NCI-H82 (cell line): ENCODE results near the gene PIAS1.
"Not testable (repeated sequence)": the region's sequence is repeated elsewhere in the genome, so short reads cannot be mapped to it uniquely, and the experiment has no call there.

Experiments
- DNase-seq: peaks from one replicate; lab custom pipeline; 2025; lab: John Stamatoyannopoulos, UW

PIAS1 gene

DNA sequence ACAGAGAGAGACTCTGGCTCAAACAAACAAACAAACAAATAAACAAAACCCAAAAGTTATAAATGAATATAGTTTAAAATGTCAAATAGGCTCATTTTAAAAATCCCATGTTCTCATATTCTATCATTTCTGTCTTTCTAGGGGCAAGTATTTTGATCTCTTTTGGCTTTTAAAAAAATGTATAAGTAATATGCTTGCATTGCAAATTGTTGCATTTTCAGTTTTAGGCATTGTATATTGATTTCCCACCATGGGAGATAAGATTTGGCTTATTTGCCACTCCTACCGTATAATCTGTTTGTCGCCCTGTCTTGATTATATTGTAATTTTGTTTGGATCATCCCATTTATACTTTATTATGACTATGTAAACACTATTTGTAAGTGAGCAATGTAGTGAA is 70.6 kb downstream of the PIAS1 start:
- DNase-seq, result no peak

DNA sequence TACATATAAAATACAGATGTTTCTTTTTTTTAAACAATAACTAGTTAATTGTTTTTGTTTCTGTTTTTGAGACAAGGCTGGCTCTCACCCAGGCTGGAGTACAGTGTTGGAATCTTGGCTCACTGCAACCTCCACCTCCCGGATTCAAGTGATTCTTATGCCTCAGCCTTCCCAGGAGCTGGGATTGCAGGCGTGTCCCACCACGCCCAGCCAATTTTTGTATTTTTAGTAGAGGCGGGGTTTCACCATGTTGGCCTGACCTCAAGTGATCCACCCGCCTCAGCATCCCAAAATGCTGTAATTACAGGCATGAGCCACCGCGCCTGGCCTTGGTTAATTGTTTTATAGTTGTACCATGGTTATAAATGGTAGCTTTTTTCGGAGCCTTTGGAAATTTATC is 72.3 kb downstream of the PIAS1 start:
- DNase-seq, result no peak

DNA sequence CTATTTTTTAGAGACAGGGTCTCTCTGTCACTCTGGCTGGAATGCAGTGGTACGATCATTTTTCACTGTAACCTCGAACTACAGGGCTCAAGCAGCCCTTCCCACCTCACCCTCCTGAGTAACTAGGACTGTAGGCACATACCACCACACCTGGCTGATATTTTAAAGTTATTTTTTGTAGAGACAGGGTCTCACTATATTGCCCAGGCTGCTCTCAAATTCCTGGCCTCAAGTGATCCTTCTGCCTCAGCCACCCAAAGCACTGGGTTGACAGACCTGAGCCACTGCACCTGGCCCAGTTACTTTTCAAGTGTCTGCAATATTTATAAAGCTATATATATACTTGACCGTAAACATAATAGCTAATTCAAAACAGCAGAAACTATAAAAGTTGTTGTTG is 75.0 kb downstream of the PIAS1 start:
- DNase-seq, result no peak

DNA sequence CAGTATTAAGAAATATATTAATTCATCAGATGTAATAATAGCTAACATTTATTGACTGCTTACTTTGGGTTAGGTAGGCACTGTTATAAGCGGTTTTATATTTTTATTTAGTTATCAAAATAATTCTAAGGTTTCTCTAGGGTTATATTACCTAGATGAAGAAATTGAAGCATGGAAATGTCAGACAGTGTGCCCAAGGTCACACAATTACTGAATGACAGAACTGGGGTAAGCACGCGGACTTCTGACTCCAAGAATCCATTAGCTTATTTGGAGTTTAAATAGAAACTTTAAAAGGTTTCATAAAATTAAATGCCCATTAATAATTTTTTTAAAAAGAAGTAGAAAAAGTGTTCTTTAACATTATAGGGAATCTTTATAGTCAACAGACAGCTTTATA is 76.7 kb downstream of the PIAS1 start:
- DNase-seq, result no peak

DNA sequence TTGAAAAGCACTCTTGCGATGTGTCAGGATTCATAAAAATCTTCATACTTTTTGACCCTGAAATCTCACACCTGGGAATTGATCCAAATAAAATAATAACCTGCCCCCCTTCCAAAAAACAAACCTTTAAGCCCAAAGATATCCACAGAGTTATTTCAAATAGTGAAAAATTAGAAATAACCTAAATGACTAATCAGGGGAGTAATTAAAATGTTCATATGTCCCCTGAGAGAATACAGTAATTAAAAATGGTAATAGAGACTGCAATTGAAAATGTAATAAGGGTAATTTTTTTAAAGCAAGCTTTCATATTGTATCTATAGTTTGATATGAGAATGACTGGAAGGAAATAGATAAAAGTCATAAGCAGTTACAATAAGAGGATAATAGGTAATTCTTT is 83.0 kb downstream of the PIAS1 start:
- DNase-seq, result no peak

DNA sequence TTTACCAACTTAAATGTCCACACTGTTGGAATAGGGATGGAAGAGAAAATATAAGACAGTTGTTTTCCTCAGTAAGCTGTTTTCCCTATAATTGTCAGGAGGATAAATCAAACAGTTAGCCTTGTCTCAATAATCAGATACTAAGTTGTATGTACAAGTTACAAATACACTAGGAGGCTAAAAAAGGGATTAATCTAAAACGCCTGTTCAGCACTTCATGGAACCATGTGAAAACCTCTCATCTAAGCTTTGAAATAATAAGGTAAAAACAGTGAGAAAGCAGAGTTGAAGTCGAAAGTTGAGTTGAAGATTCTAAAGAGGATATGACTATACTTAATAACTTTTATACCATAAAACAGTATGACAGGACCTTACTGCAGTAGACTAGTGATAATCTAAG is 89.0 kb downstream of the PIAS1 start:
- no peak for DNase-seq

DNA sequence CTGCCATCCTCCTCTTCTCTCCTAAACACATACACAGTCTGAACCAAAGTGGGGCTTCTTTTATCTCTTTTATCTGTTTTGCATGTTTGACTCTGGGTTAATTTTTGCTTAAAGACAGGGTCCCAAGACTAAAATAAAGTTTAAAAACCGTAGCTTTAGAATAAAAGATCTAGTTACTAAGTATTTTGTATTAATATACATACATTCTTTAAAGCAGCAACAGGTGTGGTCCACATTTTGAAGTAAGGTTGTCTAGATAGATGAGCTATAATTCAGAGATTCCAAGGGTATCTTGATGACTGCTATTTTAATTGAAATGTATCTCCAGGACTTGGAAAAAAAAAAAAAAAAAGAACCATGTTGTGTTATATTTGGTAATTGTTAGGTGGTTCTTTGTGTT is 89.7 kb downstream of the PIAS1 start:
- no peak for DNase-seq

DNA sequence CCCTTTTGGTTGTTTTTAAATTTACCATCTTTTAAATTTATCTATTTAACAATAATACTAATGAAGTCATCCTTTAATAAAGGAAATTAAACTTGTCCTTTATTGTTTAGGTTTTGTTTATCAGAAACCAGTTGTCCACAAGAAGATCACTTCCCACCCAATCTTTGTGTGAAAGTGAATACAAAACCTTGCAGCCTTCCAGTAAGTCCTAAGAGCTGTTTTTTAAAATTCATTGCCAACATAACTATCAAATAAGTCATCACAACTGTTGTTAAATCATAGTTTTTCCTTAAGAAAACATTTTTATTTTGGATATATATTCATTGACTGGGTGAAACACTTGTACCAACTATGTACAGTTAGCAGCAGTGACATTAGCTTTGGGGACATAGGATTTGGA is 91.6 kb downstream of the PIAS1 start:
- DNase-seq, result no peak

DNA sequence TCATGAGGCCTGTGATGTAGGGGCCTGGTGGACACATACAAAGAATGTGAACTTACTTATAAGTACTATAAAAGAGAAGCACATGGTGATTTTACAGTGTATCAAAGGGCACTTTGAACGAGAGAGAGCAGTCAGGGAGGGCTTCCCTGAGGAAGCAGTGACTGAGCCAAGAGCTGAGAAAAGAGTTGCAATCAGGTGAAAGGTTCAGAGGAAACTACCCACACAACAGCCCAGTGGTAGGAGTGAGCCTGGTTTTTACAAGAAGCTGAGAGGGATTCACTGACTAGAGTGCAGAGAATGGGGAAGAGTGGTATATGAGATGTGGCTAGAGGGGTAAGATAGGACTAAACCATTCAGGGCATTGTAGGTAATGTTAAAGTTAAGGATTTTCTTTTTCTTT is 93.9 kb downstream of the PIAS1 start:
- DNase-seq, result no peak

DNA sequence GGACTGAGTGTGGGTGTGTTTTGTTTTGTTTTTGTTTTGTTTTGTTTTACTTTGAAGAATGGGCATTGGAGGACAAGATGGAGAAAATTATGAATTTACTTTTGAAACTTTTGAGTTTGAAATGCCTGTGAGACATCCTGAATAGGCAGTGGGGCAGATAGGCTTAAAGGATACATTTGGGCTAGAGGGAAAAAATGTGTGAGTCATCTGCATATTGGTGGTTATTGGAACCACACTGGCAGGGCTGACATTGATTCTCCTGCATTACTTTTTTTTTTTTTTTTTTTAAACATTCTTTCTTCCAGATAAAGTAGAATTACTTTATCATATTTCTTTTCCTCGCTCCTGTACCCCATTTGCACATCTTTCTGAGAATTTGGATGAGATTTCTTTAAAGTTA is 94.9 kb downstream of the PIAS1 start:
- DNase-seq, result no peak

DNA sequence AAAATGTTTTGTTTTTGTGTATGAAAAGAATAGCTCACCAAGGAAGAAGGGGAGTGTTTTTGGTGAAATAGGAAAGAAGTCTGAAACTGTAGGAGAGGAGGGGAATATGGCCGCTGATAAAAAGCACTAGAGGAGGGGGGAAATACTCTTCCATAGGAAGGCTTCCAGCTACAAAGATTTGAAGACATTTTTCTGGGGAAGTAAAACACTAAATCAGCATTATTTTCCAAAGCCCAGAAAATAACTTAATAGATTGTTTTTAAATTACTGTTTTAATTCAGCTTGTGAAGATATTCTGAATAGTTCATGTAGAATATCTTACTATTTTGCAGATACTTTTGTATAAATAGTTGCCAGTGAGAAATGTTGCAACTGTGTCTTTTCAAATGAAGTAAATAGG is 96.1 kb downstream of the PIAS1 start:
- no peak for DNase-seq

DNA sequence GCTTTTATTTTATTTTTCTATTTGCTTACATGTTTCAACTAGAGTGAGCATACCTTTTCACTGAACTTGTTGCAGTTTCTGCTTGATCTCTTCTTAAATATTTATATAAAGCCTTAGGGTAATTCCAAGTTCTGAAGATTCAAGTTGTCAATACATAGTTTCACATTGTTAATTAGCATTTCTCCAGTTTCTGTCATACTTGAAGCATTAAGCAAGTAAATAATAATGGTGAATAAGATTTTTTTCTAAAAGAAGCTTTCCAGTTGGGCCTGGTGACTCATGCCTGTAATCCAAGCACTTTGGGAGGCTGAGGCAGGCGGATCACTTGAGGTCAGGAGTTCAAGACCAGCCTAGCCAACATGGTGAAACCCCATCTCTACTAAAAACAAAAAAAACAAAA is 97.2 kb downstream of the PIAS1 start:
- DNase-seq, result no peak

DNA sequence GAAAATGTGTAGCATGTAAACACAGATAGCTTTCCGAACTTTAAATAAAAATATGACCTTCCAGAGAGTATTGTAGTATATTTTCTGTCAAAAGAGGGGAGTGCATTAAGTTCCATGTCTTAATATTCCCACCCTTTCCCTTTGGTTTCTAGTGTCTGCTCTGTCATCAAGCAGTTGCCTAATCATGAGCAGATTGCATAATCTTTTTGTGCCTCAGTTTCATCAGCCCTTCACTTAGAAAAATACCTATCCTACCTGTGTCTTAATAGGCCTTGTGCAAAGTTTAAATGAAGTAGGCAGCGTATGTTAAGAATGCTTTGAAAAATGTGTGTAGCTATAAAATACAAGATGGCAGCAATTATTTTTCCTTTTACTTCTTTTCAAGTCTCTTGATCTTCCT is 98.2 kb downstream of the PIAS1 start:
- DNase-seq, result no peak

DNA sequence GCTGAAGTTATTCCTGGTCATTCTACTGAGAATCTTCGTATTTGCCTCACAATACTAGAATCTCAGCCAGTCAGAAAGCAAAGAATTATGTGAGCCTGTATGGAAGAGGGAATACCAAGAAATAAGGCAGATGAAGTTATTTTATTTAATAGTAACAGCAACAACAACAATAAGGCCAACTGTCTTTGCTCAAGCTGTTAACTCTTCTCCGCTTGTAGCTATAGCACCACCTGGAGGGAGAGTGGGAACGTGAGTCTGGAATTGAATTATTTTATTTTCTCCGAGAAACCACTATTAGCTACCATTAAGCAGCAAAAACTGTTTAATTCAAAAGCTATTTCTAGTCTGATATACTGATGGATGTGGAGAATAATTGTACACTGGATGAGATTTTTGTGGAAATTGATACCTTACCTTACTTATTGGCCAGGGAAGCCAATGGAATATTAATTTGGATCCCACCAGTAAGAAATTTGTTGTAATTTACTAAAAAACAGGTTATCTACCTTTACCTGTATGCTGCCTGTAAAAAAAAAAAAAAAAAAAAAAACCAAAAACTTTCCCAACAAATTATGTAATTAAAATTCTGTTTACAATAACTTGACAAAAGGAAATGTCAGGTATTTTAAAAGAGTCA is 100.9 kb downstream of the PIAS1 start:
- peak; percentile 74 for DNase-seq

DNA sequence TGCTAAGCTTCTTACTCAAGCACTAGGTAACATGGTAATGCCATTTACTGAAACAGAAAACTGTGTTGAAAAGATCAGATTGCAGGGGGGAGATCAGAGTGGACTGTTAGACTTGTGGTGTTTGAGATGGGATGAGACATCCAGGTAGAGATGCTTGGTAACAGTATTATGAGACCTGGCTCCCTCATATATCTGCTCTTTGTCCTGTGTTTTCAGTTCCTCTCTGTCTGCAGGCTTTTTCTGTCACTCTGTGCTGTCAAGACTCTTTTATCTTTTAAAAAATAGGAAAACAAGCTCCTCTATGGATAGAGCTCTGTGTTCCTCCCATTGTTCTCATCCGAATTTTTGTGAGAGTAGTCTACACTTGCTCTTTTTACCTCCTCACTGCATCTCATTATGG is 103.0 kb downstream of the PIAS1 start:
- DNase-seq, result peak; percentile 18

DNA sequence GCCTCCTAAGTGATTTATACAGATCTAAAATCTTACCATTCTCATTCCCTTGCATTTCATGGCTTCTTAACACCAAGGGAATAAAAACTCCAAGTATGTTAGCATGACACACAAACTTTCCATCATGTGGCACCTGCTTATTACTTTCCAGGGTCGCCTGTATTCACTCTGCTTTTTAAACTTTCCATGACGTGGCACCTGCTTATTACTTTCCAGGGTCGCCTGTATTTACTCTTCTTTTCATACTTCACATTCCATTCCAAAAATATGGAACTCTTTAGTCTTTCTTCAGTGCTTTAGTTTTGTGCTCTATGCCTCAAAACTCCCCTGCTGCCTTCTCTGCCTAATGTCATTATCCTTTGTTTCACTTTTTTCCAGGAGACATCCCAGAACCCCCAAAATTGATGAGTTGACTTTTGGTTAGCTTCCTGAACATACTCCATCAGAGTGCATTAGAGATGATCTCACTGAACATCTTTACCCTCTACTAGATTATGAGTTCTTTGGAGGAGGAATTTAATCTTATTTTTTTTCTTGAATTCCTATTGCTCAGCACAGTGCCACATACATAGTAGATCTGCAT is 104.0 kb downstream of the PIAS1 start:
- DNase-seq, result no peak

DNA sequence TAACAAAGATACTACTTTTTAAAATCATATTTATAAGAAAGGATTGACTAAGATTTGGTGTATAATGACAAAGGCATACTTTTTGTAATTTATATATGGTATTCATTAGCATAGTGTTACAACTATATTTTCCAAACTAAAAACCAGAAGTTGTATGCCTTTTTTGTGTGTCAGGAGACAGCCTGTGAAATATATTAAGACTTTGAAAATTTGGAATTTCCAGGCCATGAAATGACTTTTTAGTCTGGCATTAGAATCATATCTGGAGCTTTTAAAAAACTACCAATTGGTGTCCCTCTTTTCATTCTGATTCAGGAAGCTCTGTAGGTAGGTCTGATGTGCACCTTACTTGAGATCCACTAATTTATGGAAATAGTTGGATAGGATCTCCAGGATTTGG is 109.1 kb downstream of the PIAS1 start:
- no peak for DNase-seq

DNA sequence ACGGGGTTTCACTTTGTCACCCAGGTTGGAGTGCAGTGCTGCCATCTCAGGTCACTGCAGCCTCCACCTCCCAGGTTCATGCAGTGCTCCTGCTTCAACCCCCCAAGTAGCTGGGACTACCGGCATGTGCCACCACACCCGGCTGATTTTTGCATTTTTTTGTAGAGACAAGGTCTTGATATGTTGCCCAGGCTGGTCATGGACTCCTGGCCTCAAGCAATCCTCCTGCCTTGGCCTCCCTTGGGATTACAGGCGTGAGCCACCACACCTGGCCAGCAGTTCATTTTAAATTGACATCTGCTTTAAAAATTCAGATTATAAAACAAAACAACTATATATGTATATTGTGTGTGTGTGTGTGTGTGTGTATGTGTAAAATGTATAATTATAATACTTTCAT is 112.7 kb downstream of the PIAS1 start:
- DNase-seq, result no peak

DNA sequence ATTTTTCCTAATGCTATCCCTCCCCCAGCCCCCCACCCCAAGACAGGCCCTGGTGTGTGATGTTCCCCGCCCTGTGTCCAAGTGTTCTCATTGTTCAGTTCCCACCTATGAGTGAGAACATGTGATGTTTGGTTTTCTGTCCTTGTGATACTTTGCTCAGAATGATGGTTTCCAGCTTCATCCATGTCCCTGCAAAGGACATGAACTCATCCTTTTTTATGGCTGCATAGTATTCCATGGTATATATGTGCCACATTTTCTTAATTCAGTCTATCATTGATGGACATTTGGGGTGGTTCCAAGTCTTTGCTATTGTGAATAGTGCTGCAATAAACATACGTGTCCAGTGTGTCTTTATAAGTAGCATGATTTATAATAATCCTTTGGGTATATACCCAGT is 117.9 kb downstream of the PIAS1 start:
- not testable (repeated sequence) for DNase-seq

DNA sequence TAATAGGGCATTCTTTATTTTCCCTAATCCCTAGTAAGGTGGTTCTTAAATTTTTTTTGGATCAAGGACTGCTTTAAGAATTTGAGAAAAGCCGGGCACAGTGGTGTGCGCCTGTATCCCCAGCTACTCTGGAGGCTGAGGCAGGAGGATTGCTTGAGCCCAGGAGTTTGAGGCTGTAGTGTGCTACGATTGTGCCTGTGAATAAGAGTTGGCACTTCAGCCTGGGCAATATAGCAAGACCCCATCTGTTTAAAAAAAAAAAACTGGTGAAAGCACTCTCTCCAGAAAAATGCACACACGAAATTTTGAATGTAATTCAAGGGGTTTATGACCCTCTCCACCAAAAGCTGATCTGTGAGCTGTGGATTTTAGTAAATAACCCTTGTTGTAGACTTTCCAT is 119.0 kb downstream of the PIAS1 start:
- DNase-seq, result no peak

DNA sequence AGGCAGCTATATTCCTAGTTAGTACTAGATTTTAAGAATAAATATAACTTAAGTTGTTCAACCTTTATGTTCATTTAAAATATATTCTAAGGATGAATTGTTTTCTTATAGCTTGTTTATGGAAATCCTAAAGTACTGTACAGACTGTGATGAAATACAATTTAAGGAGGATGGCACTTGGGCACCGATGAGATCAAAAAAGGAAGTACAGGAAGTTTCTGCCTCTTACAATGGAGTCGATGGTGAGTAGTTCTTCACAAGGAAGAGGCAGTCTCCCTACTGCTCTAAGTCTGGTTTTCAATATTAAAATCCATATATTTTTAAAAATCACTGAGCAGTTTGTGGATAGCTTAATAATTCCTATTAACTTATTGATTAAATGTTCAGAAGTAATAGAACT is 121.4 kb downstream of the PIAS1 start:
- DNase-seq, result no peak

DNA sequence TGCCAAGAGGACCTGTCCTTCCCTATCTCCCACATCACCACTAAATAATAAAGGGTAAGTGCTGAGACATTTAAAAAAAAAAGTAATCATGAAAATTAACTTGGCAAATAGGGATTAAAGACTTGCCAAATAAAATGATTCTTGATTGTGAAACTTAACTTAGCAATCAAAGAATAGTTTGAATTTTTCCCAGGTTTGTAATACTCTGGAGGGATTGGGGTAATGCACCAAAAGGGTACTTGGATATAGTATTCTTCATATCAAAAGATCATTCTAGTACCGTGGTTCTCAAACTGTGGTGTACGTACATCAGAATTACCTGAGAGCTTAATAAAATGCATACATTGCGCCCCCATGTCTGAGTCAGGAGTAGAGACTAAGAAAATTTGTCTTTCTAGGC is 122.5 kb downstream of the PIAS1 start:
- no peak for DNase-seq

DNA sequence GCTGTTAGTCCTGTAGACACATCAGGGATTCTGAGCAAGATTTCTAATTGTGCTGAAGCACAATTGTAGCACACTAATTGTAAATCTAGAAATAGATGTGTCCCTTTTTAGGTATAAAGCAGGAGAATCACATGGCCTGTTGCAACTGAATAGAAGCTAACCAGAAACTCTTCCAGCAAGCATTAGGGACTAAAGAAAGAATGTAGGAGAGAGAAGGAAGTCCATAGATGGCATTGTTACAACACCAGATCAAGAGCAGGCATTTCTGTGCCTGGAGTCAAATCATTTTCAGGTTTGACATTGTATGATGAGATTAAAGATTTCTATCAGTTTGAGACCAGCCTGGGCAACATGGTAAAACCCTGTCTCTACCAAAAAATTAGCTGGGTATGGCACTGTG is 123.6 kb downstream of the PIAS1 start:
- DNase-seq, result no peak

DNA sequence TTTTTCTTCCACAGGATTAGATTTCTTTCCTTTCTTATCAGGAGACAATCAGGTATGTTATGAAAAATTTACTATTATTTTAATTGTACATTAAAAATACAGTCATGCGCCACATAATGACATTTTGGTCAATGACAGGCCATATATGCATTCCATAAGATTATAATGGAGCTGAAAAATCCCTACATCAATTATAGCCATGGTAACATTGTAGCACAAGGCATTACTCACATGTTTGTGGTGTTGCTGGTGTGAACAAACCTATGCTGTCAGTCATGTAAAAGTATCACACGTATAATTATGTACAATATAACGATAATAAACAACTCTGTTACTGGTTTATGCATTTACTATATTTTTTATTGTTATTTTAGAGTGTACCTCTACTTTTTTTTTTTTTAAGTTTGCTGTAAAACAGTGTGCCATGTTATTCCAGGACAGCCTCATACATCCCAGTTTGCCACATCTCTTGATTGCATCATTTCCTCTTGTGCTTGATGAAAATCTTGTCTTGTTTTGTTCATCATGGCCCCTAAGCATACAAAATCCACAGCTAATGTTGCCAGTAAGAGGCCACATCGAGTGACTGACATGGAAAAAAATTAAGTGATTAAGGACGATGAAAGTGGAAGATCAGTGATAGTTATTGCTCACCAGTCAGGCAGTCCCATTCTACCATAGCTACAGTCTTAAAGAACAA is 129.7 kb downstream of the PIAS1 start:
- DNase-seq, result no peak
